ENCODE measurements around the gene RNF220. TPM values are rescaled to one million over a fixed set of nuclear protein-coding genes. Genes with fewer than 3 reads are reported as not detected.

Gene RNF220
- total RNA-seq, 4 donors from 2014 or later = 112 to 134 (median 132) TPM

GRCh38 chr1:44437107-44437716 is 32.2 kb downstream of the RNF220 start:
- Histone ChIP-seq H3K4me1 (no peaks in the 10 kb centered on the region), H3K36me3 (no peaks in the 10 kb centered on the region), H3K4me3 (no peak overlapping the region), H3K27ac (no peak overlapping the region), H3K9me3 (no peaks in the 10 kb centered on the region), H3K27me3 (peaks cover 10% of the 10 kb centered on the region)
- ATAC-seq = no peak
- 76 to 78% methylated on average over 8 of the region's 8 CpGs for WGBS, 2 donors (ENCODE audit: low coverage in 1 of 2)
- TF ChIP-seq CTCF (IDR thresholded peaks at IDR 0.05) (no peak), EP300 (IDR thresholded peaks at IDR 0.05) (no peak), POLR2A (IDR thresholded peaks at IDR 0.05) (no peak), POLR2AphosphoS5 (IDR thresholded peaks at IDR 0.05) (no peak)

DNA sequence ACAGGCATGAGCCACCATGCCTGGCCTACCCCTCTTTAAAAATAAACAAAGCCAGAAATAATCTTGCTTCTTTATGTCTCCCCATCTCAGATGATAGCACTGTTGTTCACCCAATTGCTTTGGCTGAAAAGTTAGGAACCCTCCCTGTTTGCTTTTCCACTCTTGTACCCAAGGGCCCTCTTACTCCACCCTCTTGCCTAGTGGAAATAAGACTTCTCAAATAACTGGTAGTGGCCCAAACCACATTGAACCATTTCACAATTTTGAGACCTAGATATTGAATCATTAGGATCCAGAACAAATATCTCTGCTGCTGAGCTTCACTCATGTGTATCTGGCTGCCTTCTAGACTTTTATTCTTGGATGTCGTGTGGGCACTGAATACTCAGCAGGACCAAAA is 37.7 kb downstream of the RNF220 start:
- Histone ChIP-seq H3K27me3 (peaks cover 4% of the 10 kb centered on the region), H3K36me3 (no peaks in the 10 kb centered on the region), H3K27ac (no peak overlapping the region), H3K4me3 (no peak overlapping the region), H3K4me1 (no peaks in the 10 kb centered on the region), H3K9me3 (no peaks in the 10 kb centered on the region)
- TF ChIP-seq EP300 (IDR thresholded peaks at IDR 0.05) (no peak), POLR2AphosphoS5 (IDR thresholded peaks at IDR 0.05) (no peak), POLR2A (IDR thresholded peaks at IDR 0.05) (no peak), CTCF (IDR thresholded peaks at IDR 0.05) (no peak)
- 93 to 100% methylated on average over 1 of the region's 1 CpG for whole genome bisulfite sequencing, 2 donors (ENCODE audit: low coverage in 1 of 2)
- ATAC-seq = no peak

- TF ChIP-seq EP300 (IDR thresholded peaks at IDR 0.05) = no peak
- no peak for TF ChIP-seq POLR2AphosphoS5 (IDR thresholded peaks at IDR 0.05)
- no peak for TF ChIP-seq CTCF (IDR thresholded peaks at IDR 0.05)
- TF ChIP-seq POLR2A (IDR thresholded peaks at IDR 0.05) = no peak
- 78 to 90% methylated on average over 6 of the region's 6 CpGs for WGBS, 2 donors (ENCODE audit: low coverage in 1 of 2)
Observed at GRCh38 chr1:44447051-44447810, 42.2 kb downstream of the RNF220 start.

DNA sequence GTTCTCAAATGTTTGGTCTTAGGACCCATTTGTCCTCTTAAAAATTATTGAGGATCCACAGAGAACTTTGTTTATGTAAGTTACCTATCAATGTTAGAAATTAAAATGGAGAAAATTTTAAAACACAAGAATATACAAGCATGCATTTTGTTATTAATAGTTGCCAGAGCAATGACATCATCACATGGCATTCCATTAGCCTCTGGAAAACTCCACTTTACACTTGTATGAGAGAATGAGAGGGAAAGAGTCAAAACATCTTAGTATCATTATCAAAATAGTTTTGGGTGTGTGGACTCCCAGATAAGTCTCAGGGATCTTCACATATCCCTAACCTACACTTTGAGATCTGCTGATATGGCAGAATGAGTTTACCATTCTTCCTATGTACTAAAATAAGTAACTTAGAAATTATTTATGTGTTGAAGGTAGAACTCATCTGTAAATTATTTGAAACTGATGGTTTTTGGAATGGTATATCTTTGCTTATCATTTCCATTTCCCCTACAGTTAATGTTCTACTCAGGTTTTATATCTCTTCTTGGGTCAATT is 48.8 kb downstream of the RNF220 start:
- Histone ChIP-seq H3K27me3 (peaks cover 24% of the 10 kb centered on the region), H3K4me1 (no peaks in the 10 kb centered on the region), H3K9me3 (no peaks in the 10 kb centered on the region), H3K27ac (no peak overlapping the region), H3K4me3 (no peak overlapping the region), H3K36me3 (no peaks in the 10 kb centered on the region)
- TF ChIP-seq CTCF (IDR thresholded peaks at IDR 0.05) = no peak
- TF ChIP-seq POLR2A (IDR thresholded peaks at IDR 0.05) = no peak
- no peak for TF ChIP-seq EP300 (IDR thresholded peaks at IDR 0.05)
- TF ChIP-seq POLR2AphosphoS5 (IDR thresholded peaks at IDR 0.05) = no peak
- no peak for ATAC-seq

More at GRCh38 chr1:44447051-44447810, 42.2 kb downstream of the RNF220 start:
- no peak overlapping the region for H3K27ac ChIP-seq
- ATAC-seq = no peak
- no peaks in the 10 kb centered on the region for H3K36me3 ChIP-seq
- H3K27me3 ChIP-seq = peaks cover 9% of the 10 kb centered on the region
- H3K4me3 ChIP-seq = no peak overlapping the region
- H3K4me1 ChIP-seq = no peaks in the 10 kb centered on the region
- no peaks in the 10 kb centered on the region for H3K9me3 ChIP-seq
